ENCODE data around the gene DAW1.
"Not testable (repeated sequence)": the region's sequence is repeated elsewhere in the genome, so short reads cannot be mapped to it uniquely, and the experiment has no call there.

DAW1 gene, protein sequence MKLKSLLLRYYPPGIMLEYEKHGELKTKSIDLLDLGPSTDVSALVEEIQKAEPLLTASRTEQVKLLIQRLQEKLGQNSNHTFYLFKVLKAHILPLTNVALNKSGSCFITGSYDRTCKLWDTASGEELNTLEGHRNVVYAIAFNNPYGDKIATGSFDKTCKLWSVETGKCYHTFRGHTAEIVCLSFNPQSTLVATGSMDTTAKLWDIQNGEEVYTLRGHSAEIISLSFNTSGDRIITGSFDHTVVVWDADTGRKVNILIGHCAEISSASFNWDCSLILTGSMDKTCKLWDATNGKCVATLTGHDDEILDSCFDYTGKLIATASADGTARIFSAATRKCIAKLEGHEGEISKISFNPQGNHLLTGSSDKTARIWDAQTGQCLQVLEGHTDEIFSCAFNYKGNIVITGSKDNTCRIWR

GRCh38 chr2:227871375-227871791 is at the start of gene DAW1:
Gene DAW1, plus strand, starts transcription at chr2:227871631. Its CDS starts 59 bp downstream, at chr2:227871690.
- no peaks in the 10 kb centered on the region for H3K9me3 Mint-ChIP-seq
- H3K27ac Mint-ChIP-seq = no peak within 1 kb of the TSS
- no peak within 1 kb of the TSS for H3K4me3 Mint-ChIP-seq
- no peaks in the 10 kb centered on the region for H3K36me3 Mint-ChIP-seq
- H3K27me3 Mint-ChIP-seq = peaks cover 23% of the 10 kb centered on the region
- no peaks in the 10 kb centered on the region for H3K4me1 Mint-ChIP-seq

- Mint-ChIP-seq H3K9me3 (no peaks in the 10 kb centered on the region), H3K36me3 (no peaks in the 10 kb centered on the region), H3K27ac (peak overlapping the region; percentile 48), H3K4me3 (no peak overlapping the region), H3K4me1 (peaks cover 11% of the 10 kb centered on the region), H3K27me3 (peaks cover 6% of the 10 kb centered on the region)
These were observed 48.9 kb upstream of the DAW1 start for GRCh38 chr2:227822416-227823003.

- Mint-ChIP-seq H3K27ac (no peak overlapping the region), H3K27me3 (peaks cover 6% of the 10 kb centered on the region), H3K4me1 (no peaks in the 10 kb centered on the region), H3K9me3 (no peaks in the 10 kb centered on the region), H3K36me3 (no peaks in the 10 kb centered on the region), H3K4me3 (no peak overlapping the region)
These were observed 47.5 kb upstream of the DAW1 start for GRCh38 chr2:227823922-227824321.

- no peaks in the 10 kb centered on the region for H3K9me3 Mint-ChIP-seq
- peaks cover 6% of the 10 kb centered on the region for H3K27me3 Mint-ChIP-seq
- H3K36me3 Mint-ChIP-seq = no peaks in the 10 kb centered on the region
- no peaks in the 10 kb centered on the region for H3K4me1 Mint-ChIP-seq
- no peak overlapping the region for H3K4me3 Mint-ChIP-seq
- no peak overlapping the region for H3K27ac Mint-ChIP-seq
These were observed 46.7 kb upstream of the DAW1 start for GRCh38 chr2:227824711-227825110.

- Mint-ChIP-seq H3K4me1 (no peaks in the 10 kb centered on the region), H3K4me3 (no peak overlapping the region), H3K9me3 (no peaks in the 10 kb centered on the region), H3K36me3 (no peaks in the 10 kb centered on the region), H3K27me3 (peaks cover 3% of the 10 kb centered on the region), H3K27ac (no peak overlapping the region)
These were observed 45.4 kb upstream of the DAW1 start for GRCh38 chr2:227826019-227826521.

GRCh38 chr2:227826563-227826962 is 44.9 kb upstream of the DAW1 start:
- H3K9me3 Mint-ChIP-seq = no peaks in the 10 kb centered on the region
- H3K27ac Mint-ChIP-seq = no peak overlapping the region
- no peak overlapping the region for H3K4me3 Mint-ChIP-seq
- H3K4me1 Mint-ChIP-seq = no peaks in the 10 kb centered on the region
- peaks cover 4% of the 10 kb centered on the region for H3K27me3 Mint-ChIP-seq
- H3K36me3 Mint-ChIP-seq = no peaks in the 10 kb centered on the region

GRCh38 chr2:227827143-227827542 is 44.3 kb upstream of the DAW1 start:
- Mint-ChIP-seq H3K27me3 (peaks cover 4% of the 10 kb centered on the region), H3K9me3 (no peaks in the 10 kb centered on the region), H3K27ac (no peak overlapping the region), H3K4me1 (no peaks in the 10 kb centered on the region), H3K36me3 (no peaks in the 10 kb centered on the region), H3K4me3 (no peak overlapping the region)

DNA sequence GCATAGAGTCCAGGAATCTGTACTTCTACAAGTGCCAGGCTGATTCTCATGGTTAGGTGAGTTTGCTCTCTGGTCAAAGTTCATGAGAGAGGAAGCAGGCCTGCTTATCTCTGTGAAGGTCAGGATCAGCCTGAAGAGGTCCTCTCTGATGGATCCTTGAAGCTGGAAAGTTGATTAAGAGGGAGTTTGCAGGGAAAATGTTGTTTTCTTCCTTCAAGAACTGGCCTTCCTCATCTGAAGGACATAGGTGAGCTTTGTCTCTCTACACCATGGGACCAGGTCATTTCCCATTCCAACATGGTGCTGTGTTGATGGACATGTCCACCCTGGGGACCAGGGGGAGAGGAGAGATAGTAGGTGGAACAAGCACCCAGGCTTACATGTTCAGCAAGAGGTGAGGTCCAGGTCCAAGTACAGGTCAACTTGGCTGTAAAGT is 42.9 kb upstream of the DAW1 start:
- no peaks in the 10 kb centered on the region for H3K36me3 Mint-ChIP-seq
- H3K4me3 Mint-ChIP-seq = no peak overlapping the region
- no peaks in the 10 kb centered on the region for H3K4me1 Mint-ChIP-seq
- H3K27me3 Mint-ChIP-seq = peaks cover 4% of the 10 kb centered on the region
- H3K27ac Mint-ChIP-seq = no peak overlapping the region
- H3K9me3 Mint-ChIP-seq = no peaks in the 10 kb centered on the region

GRCh38 chr2:227829337-227829736 is 42.1 kb upstream of the DAW1 start:
- Mint-ChIP-seq H3K9me3 (no peaks in the 10 kb centered on the region), H3K27me3 (peaks cover 4% of the 10 kb centered on the region), H3K4me3 (no peak overlapping the region), H3K36me3 (no peaks in the 10 kb centered on the region), H3K27ac (no peak overlapping the region), H3K4me1 (no peaks in the 10 kb centered on the region)

- no peaks in the 10 kb centered on the region for H3K4me1 Mint-ChIP-seq
- H3K27me3 Mint-ChIP-seq = peaks cover 4% of the 10 kb centered on the region
- no peaks in the 10 kb centered on the region for H3K9me3 Mint-ChIP-seq
- H3K4me3 Mint-ChIP-seq = no peak overlapping the region
- H3K36me3 Mint-ChIP-seq = no peaks in the 10 kb centered on the region
- H3K27ac Mint-ChIP-seq = no peak overlapping the region
These were observed 37.0 kb upstream of the DAW1 start for GRCh38 chr2:227834423-227834822.

DNA sequence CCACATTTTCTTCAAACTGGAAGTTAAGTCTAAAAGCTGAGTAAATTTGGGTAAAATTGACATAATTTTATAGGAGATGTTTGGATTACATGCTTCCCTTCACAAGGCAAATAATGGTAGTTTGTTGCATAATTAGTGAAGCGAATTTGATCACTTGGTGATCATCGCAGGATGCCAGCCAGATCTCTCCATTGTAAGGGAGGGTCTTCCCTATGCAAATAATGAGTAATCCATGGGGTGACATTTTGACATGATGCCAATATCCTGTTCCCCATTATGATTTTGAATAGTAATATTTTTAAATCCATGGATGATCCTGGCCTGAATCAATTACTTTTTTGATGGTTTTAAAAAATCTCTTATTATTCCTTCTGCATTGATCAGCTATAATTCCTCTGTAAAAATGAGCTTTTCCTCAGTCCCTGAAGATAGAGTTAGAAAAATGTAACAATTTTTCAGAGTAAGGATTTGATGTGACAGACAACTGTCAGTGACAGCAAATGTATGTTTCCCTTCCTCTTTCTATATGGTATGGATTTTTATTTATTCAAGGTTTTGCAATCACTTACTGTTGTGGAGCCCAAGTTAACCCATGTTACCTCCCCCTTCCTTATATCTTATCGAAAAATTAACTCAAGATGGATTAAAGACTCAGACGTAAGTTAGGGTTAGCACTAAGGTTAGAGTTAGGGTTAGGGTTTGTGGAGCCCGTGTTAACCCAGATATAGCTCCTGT is 36.3 kb upstream of the DAW1 start:
- Mint-ChIP-seq H3K9me3 (no peaks in the 10 kb centered on the region), H3K27ac (no peak overlapping the region), H3K36me3 (no peaks in the 10 kb centered on the region), H3K4me3 (no peak overlapping the region), H3K27me3 (peaks cover 4% of the 10 kb centered on the region), H3K4me1 (no peaks in the 10 kb centered on the region)

- H3K27me3 Mint-ChIP-seq, H3K27ac Mint-ChIP-seq, H3K36me3 Mint-ChIP-seq, H3K4me1 Mint-ChIP-seq, H3K9me3 Mint-ChIP-seq, H3K4me3 Mint-ChIP-seq: not testable (repeated sequence)
These were observed 31.9 kb upstream of the DAW1 start for GRCh38 chr2:227839339-227840129.

- Mint-ChIP-seq H3K9me3 (no peaks in the 10 kb centered on the region), H3K27me3 (no peaks in the 10 kb centered on the region), H3K4me1 (no peaks in the 10 kb centered on the region), H3K36me3 (no peaks in the 10 kb centered on the region), H3K4me3 (no peak overlapping the region), H3K27ac (no peak overlapping the region)
These were observed 24.6 kb upstream of the DAW1 start for GRCh38 chr2:227846831-227847230.

GRCh38 chr2:227848146-227848545 is 23.3 kb upstream of the DAW1 start:
- no peaks in the 10 kb centered on the region for H3K4me1 Mint-ChIP-seq
- no peaks in the 10 kb centered on the region for H3K27me3 Mint-ChIP-seq
- no peaks in the 10 kb centered on the region for H3K36me3 Mint-ChIP-seq
- no peak overlapping the region for H3K4me3 Mint-ChIP-seq
- no peaks in the 10 kb centered on the region for H3K9me3 Mint-ChIP-seq
- no peak overlapping the region for H3K27ac Mint-ChIP-seq

- Mint-ChIP-seq H3K27me3 (peaks cover under 1% of the 10 kb centered on the region), H3K4me1 (no peaks in the 10 kb centered on the region), H3K36me3 (no peaks in the 10 kb centered on the region), H3K9me3 (no peaks in the 10 kb centered on the region), H3K27ac (no peak overlapping the region), H3K4me3 (no peak overlapping the region)
These were observed 22.8 kb upstream of the DAW1 start for GRCh38 chr2:227848586-227848985.
